Fibroblast of lung (primary cell): ENCODE results near the gene XYLT1. TPM values are rescaled to one million over a fixed set of nuclear protein-coding genes. Genes with fewer than 3 reads are reported as not detected.

ENCODE experiments used
- DNase-seq, 2 donors: peaks; one replicate each; pipeline versions ENCODE4 v3.0.0 to v3.0.0-alpha.2; 2010; ENCODE audit warnings: low read depth in 2 of 2
- H2AFZ ChIP-seq: 2 replicates; pipeline ENCODE4 v1.5.1; 2012; ENCODE audit warnings: low read length, control low read depth, inconsistent platforms
- H3K27ac ChIP-seq: 2 replicates; pipeline ENCODE4 v1.5.1; 2011; ENCODE audit warnings: low read length, control low read depth; ENCODE audit not compliant: insufficient read depth
- H3K27me3 ChIP-seq: 2 replicates; pipeline ENCODE4 v1.5.1; 2011; ENCODE audit warnings: mild to moderate bottlenecking, low read length; ENCODE audit not compliant: control insufficient read depth, insufficient read depth
- H3K36me3 ChIP-seq: 2 replicates; pipeline ENCODE4 v1.5.1; 2011; ENCODE audit warnings: low read length; ENCODE audit not compliant: control insufficient read depth, insufficient read depth
- H3K4me1 ChIP-seq: 2 replicates; pipeline ENCODE4 v1.5.1; 2011; ENCODE audit warnings: low read length; ENCODE audit not compliant: control insufficient read depth, insufficient read depth; ENCODE audit errors: extremely low read depth
- H3K4me2 ChIP-seq: 2 replicates; pipeline ENCODE4 v1.5.1; 2011; ENCODE audit warnings: low read length, control low read depth; ENCODE audit not compliant: insufficient read depth; ENCODE audit errors: extremely low read depth
- H3K4me3 ChIP-seq, 4 experiments: fragments of 200-600 bp in 1 of 4; sonication (generic) in 1 of 4; replicated peaks in 1 of 4; 2 replicates each; pipeline ENCODE4 v1.5.1; 2011 to 2016; ENCODE audit warnings: low read length in 4 of 4, low read depth in 3 of 4, mild to moderate bottlenecking in 3 of 4, control low read depth in 2 of 4, inconsistent platforms in 1 of 4, mixed read lengths in 1 of 4; ENCODE audit not compliant: insufficient read depth in 1 of 4; ENCODE audit errors: control extremely low read depth in 1 of 4
- H3K79me2 ChIP-seq: 2 replicates; pipeline ENCODE4 v1.5.1; 2012; ENCODE audit warnings: mild to moderate bottlenecking, low read length, inconsistent platforms; ENCODE audit not compliant: control insufficient read depth, insufficient read depth
- H3K9ac ChIP-seq: 2 replicates; pipeline ENCODE4 v1.5.1; 2011; ENCODE audit warnings: mild to moderate bottlenecking, low read length, control low read depth; ENCODE audit not compliant: insufficient read depth
- H3K9me3 ChIP-seq: 2 replicates; pipeline ENCODE4 v1.5.1; 2012; ENCODE audit warnings: low read depth, low read length; ENCODE audit not compliant: control insufficient read depth, insufficient read depth
- H4K20me1 ChIP-seq: 2 replicates; pipeline ENCODE4 v1.5.1; 2011; ENCODE audit warnings: low read length; ENCODE audit not compliant: control insufficient read depth, insufficient read depth; ENCODE audit errors: extremely low read depth
- EZH2 ChIP-seq: IDR thresholded peaks from 2 replicates; pipeline ENCODE4 v1.5.1; 2012; ENCODE audit warnings: low read length, control low read depth, mild to moderate bottlenecking; ENCODE audit errors: missing control alignments
- polyA plus RNA-seq, 2 donors: library from polyadenylated mRNA; depleted of rRNA in 1 of 2; stranded (reverse) in 1 of 2; unstranded in 1 of 2; fragments of >200 nt; gene quantifications; 2 replicates each; pipeline ENCODE4 v1.2.1, GENCODE V29; 2011 to 2012; ENCODE audit warnings: missing spikeins in 1 of 2
- total RNA-seq: library from RNA; depleted of rRNA; stranded (reverse); fragments of >200 nt; gene quantifications from 2 replicates; pipeline ENCODE4 v1.2.1, GENCODE V29; 2014
- TF ChIP-seq, protein P1 (sequence below), 2 donors: IDR thresholded peaks in 1 of 2; conservative IDR thresholded peaks in 1 of 2; 1 replicate in 1 of 2; 2 replicates in 1 of 2; pipeline ENCODE4 v1.5.1; 2011 to 2012; ENCODE audit warnings: low read length in 2 of 2, control low read depth in 1 of 2, inconsistent platforms in 1 of 2, low read depth in 1 of 2, mild to moderate bottlenecking in 1 of 2

The XYLT1 gene
- total and polyA plus RNA-seq, 2 donors (not counting 1 experiment from before 2014, with no cell fraction given), result 9.3 to 21.8 TPM

DNA sequence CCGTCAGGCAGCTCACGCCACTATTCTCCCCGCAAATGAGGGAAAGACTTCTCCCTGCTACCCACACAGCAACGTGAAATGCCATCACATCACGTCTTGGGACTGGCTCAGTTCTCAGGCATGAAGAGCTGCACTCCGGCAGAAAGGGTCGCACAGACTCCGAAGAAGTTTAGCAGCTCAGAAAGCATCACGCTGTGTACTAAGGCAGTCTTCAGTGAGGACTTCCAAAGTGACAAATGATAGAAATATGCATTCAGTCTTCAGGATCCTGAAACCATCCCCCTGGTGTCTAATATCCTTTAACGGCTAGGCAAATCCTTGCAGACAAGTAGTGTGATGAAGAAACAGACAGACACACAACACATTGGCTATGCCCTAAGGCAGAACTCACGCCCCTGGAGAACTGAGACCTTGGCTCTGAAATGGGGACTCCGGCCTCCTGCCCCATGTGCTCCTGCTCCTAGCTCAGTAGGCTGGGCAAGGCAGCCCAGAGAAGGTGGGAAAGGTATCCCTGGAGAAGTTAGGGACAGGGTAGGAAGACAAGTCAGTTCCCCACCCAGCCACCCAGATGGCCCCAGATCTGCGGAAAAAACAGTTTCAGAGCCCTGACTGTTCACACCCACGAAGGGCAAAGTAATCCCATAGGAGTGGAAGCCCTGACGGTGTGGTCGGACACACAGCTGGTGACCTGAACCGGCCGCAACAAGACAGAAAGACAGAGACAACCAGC is 1.6 kb downstream of the XYLT1 start:
- Histone ChIP-seq H3K9ac (peak overlapping the region; percentile 4), H3K27ac (peak overlapping the region; percentile 72), H3K9me3 (no peaks in the 10 kb centered on the region), H3K4me3 (peak overlapping the region; percentile 71 to 85 (median 78)), H3K4me2 (peak overlapping the region; percentile 81), H3K4me1 (peaks cover 20% of the 10 kb centered on the region), H4K20me1 (no peaks in the 10 kb centered on the region), H3K27me3 (no peaks in the 10 kb centered on the region), H2AFZ (peak overlapping the region; percentile 52), H3K79me2 (peaks cover 36% of the 10 kb centered on the region), H3K36me3 (no peaks in the 10 kb centered on the region)
- TF ChIP-seq, protein P1, sequence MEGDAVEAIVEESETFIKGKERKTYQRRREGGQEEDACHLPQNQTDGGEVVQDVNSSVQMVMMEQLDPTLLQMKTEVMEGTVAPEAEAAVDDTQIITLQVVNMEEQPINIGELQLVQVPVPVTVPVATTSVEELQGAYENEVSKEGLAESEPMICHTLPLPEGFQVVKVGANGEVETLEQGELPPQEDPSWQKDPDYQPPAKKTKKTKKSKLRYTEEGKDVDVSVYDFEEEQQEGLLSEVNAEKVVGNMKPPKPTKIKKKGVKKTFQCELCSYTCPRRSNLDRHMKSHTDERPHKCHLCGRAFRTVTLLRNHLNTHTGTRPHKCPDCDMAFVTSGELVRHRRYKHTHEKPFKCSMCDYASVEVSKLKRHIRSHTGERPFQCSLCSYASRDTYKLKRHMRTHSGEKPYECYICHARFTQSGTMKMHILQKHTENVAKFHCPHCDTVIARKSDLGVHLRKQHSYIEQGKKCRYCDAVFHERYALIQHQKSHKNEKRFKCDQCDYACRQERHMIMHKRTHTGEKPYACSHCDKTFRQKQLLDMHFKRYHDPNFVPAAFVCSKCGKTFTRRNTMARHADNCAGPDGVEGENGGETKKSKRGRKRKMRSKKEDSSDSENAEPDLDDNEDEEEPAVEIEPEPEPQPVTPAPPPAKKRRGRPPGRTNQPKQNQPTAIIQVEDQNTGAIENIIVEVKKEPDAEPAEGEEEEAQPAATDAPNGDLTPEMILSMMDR (conservative IDR thresholded peaks at IDR 0.05 in 1 of 2, IDR thresholded peaks at IDR 0.05 in 1 of 2; ENCODE audit: low read depth in 1 of 2, low read length in 2 of 2), result no peak
- TF ChIP-seq EZH2, result no peak
- peak; percentile 53 to 78 for DNase-seq

DNA sequence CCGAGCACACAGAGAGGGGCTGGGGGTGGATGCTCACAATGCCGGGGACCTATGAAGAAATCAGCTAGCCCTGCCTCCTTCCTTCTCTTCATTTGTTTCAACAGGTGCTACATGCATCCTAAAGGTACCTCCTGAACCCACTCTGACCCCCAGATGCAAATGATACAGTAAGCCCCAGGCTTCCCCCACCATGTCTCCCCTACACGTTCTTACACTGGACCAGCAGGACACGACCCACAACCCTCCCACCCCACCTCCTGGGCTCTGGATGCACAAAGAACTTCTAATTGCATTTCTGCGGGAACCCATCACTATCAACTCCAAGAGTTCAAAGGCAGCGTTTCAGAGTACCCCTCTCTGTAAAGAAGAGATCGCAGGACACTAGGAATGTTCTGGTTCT is 2.1 kb downstream of the XYLT1 start:
- Histone ChIP-seq H2AFZ (peak overlapping the region; percentile 52), H3K9ac (no peak overlapping the region), H3K79me2 (peaks cover 37% of the 10 kb centered on the region)

DNA sequence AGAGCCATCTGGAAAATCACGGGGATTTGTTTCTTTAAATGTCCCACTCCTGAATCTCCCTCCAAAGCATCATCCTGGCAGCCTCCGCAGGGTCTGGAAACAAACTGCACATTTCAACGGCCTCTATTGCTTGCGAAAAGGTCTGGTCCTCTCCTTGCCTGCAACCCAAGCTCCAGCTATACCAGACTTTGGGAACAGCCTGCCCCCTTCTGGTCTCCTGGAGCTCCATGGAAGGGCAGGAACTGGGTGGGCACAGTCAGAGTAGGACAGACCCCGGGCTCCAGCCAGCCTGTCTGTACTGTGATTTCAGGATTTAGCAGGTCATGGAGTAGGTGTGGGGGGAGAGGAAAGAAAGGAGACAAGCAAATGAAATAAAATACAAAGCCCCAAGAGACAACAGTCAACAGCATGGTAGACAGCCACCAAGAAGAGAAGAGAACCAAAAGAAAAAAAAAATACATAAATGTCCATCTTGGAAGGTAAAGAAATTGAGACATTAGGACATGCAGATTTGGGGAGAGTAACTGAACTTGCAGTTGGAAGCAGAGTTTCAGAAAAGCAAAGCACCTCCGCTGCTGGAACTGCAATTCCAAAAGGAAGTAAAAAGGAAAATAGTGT is 2.7 kb downstream of the XYLT1 start:
- TF ChIP-seq, protein P1 (conservative IDR thresholded peaks at IDR 0.05 in 1 of 2, IDR thresholded peaks at IDR 0.05 in 1 of 2; ENCODE audit: low read depth in 1 of 2, low read length in 2 of 2), result peak; percentile 86 to 91
- TF ChIP-seq EZH2, result no peak
- peaks cover 41% of the 10 kb centered on the region for H3K79me2 ChIP-seq
- peak overlapping the region; percentile 81 for H3K4me2 ChIP-seq
- H3K4me1 ChIP-seq, result peaks cover 17% of the 10 kb centered on the region
- H3K36me3 ChIP-seq, result no peaks in the 10 kb centered on the region
- H3K27ac ChIP-seq, result no peak overlapping the region
- H3K4me3 ChIP-seq, result peak overlapping the region in 3 of 4 experiments; percentile 71 to 85 (median 76)
- H4K20me1 ChIP-seq, result no peaks in the 10 kb centered on the region
- no peak overlapping the region for H2AFZ ChIP-seq
- H3K27me3 ChIP-seq, result no peaks in the 10 kb centered on the region
- H3K9me3 ChIP-seq, result no peaks in the 10 kb centered on the region
- peak; percentile 62 to 77 for DNase-seq
- H3K9ac ChIP-seq, result no peak overlapping the region

More for the DNA sequence above, 2.1 kb downstream of the XYLT1 start:
- H3K4me3 ChIP-seq, result peak overlapping the region; percentile 71 to 85 (median 78)
- H3K4me2 ChIP-seq, result peak overlapping the region; percentile 81
- no peaks in the 10 kb centered on the region for H3K36me3 ChIP-seq
- DNase-seq, result no peak
- TF ChIP-seq, protein P1 (conservative IDR thresholded peaks at IDR 0.05 in 1 of 2, IDR thresholded peaks at IDR 0.05 in 1 of 2; ENCODE audit: low read depth in 1 of 2, low read length in 2 of 2), result no peak
- TF ChIP-seq EZH2, result no peak
- H3K27ac ChIP-seq, result peak overlapping the region; percentile 72
- H3K9me3 ChIP-seq, result no peaks in the 10 kb centered on the region
- no peaks in the 10 kb centered on the region for H4K20me1 ChIP-seq
- no peaks in the 10 kb centered on the region for H3K27me3 ChIP-seq
- peaks cover 18% of the 10 kb centered on the region for H3K4me1 ChIP-seq
